Stimulated activated naive CD8-positive, alpha-beta T cell treated with anti-CD3 and anti-CD28 coated beads, Interleukin-15, Interleukin-2, amounts not matched to agents 100 U/mL and 50 U/mL, for 24 hours (primary cell): ENCODE results near the gene SNUPN.
"Not testable (repeated sequence)": the region's sequence is repeated elsewhere in the genome, so short reads cannot be mapped to it uniquely, and the experiment has no call there.

Source experiments
- ATAC-seq: fragments of 150-1000 bp; cut with Tn5 transposase; one replicate; pipeline ENCODE4 v1.10.0; 2021
- DNase-seq: peaks from one replicate; pipeline ENCODE4 v3.0.0; 2021

Gene SNUPN

DNA sequence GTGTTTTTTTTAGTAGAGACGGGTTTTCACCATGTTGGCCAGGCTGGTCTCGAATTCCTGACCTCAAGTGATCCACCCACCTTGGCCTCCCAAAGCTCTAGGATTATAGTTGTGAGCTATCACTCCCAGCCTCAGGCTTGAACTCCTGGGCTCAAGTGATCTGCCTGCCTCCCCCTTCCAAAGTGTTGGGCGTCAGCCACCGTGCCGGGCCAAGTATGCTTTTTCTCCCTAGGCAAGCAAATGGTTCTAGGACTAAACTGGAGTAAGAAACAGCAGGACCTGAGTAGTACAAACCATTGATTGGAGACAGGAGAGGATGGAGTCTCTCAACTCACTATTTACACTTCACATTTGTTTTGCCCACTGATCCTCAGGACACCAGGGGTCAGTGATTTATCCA, 41.8 kb downstream of the SNUPN start:
- DNase-seq (no peak), ATAC-seq (no peak)

GRCh38 chr15:75582943-75583342, 42.6 kb downstream of the SNUPN start:
- not testable (repeated sequence) for DNase-seq, ATAC-seq

DNA sequence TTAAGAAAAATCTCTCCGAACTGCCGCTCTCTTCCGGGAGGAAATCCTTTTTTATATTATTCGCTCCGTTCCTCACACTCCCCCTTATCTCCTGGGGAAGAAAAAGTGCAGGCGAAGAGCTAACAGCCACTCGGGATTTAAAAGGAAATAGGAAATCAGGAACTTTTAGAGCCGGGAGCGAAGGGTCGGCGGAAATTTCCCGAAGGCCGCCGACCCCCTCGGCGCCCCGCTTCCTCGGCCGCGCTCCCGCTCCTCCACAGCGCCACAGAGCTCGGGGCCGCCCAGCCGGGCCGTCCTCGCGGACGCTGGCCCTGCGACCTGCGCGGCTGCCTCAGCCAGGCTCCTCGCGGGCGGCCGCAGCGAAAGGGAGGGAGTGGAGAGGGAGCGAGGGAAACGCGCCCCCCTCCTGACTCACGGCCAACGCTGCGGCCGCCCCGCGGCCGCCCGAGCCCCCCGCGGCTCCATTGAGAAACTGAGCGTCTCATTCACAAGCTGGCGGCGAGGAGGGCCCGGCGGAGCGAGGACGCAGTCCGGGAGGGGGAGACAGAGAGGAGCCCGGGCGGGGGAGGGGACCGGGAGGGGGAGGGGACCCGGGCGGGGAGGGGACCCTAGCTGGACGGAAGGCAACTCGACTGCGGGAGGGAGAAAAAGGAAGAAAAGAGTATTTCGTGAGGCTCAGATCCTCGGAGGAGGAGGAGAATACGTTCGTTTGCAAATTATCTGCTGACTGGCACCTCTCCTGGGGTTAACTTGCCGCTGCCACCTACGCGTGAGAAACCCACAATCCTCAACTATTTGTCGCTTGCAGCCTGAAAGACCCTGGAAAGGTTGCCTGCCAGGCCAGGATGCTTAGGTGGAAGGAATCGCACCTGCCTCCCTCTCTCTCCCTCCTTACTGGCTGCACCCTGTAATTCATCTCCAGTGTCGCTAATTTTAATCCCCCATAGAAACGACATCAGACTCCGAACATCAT, 46.3 kb downstream of the SNUPN start, which contains the start of gene PTPN9:
PTPN9 (minus strand) TSS at position 368 of the 973 bp plus-strand sequence. CDS start 539 bp downstream, outside the sequence.
- DNase-seq (peak; percentile 84), ATAC-seq (peak; percentile 86)

DNA sequence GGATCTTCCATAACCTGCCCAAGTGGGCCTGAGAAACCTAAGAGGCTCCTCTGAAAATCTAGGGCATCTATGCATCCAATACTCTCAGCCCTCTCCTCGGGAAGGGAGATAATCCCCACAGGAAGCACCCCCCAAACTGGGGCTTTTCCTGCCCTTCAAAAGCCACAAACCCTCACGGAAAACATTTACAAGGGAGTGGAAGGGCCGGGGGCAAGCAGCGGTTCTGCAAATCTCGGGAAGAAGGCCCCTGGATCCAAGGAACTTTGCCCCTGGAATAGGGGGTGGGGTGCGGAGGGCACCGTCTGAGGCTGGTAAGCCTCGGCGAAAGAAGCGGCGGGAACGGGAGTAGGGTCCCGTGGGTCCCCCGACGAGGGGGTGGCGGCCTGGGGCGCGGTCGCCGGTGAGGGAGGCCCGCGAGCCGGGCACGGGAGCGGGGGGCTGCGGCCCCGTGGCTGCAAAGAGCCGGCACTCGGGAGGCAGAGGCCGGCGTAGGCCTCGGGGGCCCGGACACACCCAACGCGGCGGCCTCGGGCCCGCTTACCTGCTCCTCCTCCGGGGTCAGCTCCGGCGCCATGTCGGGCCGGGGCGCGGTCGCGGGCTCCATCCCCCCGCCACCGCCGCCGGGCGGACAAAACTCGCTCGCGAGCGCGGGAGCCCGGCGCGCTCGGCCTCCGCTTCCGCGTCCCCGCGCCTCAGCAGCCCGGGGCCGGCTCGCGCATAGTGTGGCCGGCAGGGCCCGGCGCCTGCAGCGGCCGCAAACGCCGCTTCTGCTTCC, 47.2 kb downstream of the SNUPN start:
- ATAC-seq (peak; percentile 22), DNase-seq (peak; percentile 42)

- peak; percentile 9 for DNase-seq
- ATAC-seq = no peak
Observed at GRCh38 chr15:75577401-75578172, 47.9 kb downstream of the SNUPN start.

DNA sequence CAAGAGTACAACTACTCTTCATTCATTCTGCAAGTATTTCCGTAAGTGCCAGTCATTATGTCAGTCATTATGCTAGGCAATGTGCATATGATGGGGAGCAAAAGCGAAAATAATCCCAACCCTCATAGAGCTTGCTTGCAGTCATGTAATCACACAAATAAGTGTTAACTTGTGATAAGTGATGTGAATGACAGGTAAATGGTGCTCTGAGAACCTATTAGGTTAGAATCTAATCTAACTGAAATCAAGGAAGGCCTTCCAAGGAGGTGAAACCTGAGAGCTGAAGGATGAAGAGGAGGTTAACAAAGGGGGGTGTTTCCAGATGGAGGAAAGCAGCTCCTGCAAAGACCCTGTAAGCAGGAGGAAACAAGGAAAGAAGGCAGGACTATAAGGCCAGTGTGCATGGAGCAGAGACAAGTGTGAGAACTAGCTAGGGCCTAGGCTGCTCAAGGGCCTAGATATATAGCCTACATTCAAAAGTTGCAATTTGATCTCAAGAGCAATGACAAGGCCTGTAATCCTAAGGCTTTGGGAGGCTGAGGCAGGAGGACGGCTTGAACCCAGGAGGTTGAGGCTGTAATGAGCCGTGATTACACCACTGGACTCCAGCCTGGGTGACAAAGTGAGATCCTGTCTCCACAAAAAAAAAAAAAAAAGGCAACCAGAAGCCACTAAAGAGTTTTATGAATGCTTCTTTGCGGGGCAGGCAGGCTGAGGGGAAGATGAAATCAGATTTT, 51.7 kb downstream of the SNUPN start:
- DNase-seq (no peak), ATAC-seq (no peak)

DNA sequence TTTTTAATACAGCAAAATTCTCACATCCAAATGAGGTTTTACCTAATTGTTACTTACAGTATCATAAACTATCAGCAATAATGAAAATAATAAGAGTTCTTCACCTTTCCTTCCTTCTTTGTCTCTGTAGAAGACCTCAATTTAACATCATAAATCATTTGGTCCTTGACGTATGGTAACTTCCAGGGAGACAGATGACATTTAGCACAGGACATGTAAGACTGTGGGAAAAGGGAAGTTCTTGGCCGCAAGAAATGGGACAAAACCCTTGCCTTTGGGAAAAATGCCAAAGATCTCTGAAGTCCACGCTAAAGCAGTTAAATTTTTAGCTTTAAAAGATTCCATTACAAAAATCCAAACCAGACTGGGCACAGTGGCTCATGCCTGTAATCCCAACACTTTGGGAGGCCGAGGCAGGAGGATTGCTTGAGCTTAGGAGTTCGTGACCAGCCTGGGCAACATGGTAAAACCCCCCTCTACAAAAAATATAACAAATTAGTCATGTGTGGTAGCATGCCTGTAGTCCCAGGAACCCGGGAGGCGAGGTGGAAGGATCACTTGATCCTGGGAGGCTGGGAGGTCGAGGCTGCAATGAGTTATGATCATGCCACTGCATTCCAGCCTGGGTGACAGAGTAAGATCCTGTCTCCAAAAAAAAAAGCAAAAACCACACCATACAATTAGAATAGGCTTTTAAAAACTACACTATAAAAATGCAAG, 55.2 kb downstream of the SNUPN start:
- DNase-seq (no peak), ATAC-seq (no peak)

DNA sequence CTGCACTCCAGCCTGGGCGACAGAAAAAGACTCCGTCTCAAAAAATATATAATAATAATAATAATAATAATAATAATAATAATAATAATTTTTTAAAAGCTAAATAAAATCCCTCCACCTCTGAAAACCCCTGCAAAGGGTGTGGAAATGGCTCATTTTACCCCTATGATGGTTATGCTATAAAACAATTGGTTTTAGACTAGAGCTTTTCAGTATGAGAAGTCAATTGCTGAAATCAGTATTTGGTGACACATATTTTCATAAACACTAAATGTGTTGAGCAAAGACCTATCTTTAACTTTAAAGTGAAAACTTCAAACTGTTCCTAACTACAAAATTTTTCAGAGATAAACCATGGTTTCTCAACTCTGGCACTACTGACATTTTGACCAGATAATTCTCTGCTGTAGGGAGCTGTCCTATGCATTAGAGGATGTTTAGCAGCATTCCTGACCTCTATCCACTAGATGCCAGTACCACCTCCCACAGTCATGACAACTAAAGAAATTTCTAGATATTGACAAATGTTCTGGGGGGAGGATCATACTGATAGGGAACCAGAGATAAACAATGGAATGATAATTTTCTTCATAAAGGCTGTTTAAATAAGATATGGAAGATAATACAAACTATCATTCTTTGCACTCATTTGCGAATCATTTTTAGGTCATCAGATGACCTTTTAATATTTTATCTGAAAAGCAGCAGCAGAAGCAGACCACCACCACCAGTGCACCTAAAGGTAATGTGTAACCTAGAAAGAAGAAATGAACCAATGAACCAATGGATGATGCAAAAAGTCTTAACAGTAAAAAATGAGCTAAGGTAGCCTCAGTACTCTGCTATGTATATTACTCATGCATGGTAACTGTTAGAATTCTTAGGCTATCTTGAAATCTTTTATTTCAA, 60.2 kb downstream of the SNUPN start:
- DNase-seq = no peak
- ATAC-seq = no peak

DNA sequence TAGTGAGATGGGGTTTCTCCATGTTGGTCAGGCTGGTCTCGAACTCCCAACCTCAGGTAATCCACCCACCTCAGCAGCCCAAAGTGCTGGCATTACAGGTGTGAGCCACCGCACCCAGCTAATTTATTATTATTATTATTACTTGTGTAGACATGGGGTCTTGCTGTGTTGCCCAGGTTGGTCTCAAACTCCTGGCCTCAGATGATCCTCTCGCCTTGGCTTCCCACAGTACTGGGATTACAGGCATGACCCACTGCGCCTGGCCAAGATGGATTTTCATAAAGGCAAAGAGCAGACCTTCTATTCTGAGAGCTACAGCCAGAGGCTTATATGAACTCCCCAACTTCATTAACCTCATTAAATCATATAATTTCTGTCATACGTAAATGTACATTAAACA, 63.6 kb downstream of the SNUPN start:
- DNase-seq (no peak), ATAC-seq (no peak)

GRCh38 chr15:75559360-75559759, 66.2 kb downstream of the SNUPN start:
- DNase-seq, ATAC-seq: not testable (repeated sequence)

- not testable (repeated sequence) for ATAC-seq, DNase-seq
Observed at GRCh38 chr15:75558955-75559354, 66.6 kb downstream of the SNUPN start.

DNA sequence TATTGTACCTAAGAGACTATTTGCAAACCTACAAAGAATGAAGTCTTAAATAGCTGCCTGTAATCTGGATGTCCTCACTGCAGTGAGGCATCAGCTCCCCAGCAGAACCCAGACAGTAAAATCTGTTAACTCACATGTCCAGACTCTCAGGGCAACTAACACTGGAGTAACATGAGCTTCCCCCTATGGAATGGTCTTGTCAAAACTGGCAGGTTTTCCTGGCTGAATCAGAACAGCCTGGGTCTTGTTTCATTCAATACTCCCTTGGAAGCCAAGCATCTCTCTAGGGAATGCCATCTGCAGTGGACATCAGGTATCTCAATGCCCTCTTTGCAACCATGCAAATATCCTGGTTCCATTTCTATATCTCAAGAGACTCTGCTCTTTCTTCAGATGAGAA, 70.8 kb downstream of the SNUPN start:
- no peak for ATAC-seq
- DNase-seq = no peak

GRCh38 chr15:75553659-75554058, 71.9 kb downstream of the SNUPN start:
- no peak for DNase-seq
- no peak for ATAC-seq

DNA sequence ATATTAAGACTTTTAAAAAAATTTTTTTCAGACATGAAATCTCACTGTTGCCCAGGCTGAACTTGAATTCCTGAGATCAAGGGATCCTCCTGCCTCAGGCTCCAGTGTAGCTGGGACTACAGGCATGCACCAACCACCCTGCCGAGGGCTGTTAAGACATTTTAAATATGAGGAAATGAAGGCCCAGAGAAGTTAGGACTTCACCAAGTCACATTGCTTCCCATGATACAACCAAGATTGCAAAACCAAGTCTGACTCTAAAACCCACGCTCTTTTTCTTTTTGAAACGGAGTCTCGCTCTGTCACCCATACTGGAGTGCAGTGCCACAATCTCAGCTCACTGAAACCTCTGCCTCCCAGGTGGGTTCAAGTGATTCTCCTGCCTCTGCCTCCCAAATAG, 74.4 kb downstream of the SNUPN start:
- ATAC-seq (no peak), DNase-seq (no peak)
